Effector CD8-positive, alpha-beta T cell (primary cell): ENCODE measurements around the gene PIGU.
"Not testable (repeated sequence)": the region's sequence is repeated elsewhere in the genome, so short reads cannot be mapped to it uniquely, and the experiment has no call there.

Experiments used
- DNase-seq: peaks from one replicate; lab custom pipeline; 2025; lab: John Stamatoyannopoulos, UW

The PIGU gene

DNA sequence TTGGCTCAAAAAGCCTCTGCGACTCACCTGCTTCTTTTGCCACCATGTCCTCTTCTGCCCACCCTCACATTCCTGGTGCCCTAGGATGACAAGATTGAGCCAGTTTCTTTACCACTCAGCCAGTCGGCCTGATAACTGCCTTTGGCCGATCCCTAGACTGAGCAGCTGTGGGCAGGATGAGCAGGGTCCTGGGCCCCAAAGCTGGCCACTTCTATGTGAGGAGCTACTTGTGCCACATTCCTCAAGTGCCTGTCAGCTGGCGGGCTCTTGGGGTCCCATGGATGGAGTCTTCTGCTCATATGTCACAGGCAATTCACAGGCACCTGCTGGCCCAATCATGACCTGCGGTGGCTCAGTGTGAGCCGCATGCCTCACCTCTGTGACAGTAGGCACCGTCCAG, 144.1 kb downstream of the PIGU start:
- no peak for DNase-seq

DNA sequence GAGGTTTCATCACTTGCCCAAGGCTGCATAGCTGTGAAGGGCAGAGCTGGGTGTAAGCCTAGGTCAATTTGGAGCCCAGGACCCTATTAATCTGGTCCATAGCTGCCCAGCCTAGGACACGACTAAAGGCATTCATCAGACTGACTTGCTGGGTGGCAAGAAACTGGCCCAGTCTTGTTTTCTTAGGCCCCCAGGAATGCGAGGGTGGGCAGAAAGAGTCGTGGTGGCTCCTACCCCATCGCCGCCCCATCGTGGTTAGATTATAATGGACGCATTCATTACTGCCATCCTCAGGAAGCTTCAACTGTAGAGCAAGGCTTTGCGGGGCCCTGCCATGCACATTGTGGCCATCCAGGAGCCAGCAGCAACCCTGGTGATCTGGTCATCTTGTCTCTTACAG, 144.6 kb downstream of the PIGU start:
- no peak for DNase-seq

DNA sequence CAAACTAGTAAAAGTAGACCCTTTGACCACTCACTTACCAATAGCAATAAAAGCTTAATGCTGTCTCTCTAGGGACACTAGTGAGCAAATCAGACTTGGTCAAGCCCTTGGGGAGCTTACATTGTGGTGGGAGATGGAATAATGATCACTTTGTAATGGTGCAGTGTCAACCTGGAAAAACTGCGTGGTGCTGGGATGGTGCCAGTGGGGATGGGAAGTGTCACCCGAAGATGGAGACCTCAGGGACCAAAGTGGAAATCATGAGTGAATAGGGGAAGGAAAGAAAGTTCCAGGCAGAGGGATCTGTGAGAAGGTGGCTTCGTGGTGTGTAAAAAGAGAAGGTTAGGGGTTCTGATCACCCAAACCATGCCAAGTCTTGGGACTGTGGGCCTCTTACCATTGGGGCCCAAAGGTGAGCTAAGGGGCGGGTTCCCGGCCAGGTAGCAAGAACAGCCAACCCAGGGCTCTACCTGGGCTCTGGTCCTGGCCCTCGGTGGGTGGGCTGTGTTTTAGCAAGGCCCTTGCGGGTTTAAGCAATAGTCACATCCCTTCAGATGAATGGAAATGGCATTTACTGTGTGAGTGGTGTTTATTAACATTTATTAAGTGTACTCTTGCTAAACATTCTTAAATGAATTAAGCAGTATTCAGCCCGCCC, 145.2 kb downstream of the PIGU start:
- no peak for DNase-seq

DNA sequence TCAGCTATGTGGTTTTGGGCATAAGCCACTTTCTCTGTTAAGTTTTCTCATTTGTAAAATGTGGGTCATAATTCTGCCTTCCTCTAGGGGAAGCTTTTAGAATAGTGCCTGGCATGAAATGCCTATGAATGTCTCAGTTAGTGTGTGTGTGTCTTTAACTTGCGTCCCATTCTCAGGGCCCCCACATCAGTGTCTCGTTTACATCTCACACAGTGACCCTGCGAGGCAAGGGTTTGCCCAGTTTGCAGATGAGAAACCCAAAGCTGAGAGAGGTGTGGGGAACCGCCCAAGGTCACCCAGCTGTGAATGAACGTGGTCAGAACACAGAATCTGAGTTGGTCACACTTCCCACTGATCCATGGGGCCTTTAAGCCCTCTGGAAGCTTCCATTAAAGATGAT, 146.6 kb downstream of the PIGU start:
- DNase-seq: no peak

DNA sequence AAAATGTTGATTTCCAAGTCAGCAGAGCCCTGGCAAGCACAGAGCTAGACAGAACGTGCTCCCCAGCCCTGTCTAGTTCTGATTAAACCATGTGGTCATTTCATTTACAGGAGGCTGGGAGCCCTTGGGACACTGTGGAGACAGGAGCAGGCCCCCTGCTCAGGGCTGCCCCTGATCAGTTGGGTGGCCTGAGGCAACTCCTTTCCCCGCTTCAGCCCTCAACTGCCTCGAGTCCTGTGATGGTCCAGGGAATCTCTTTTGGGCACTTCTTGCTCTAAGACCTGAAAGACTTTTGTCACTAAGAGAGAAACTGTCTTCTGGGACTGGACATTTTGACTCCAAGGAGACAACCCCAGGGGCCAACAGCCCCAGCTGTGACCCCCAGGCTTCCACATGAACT, 147.2 kb downstream of the PIGU start:
- no peak for DNase-seq

DNA sequence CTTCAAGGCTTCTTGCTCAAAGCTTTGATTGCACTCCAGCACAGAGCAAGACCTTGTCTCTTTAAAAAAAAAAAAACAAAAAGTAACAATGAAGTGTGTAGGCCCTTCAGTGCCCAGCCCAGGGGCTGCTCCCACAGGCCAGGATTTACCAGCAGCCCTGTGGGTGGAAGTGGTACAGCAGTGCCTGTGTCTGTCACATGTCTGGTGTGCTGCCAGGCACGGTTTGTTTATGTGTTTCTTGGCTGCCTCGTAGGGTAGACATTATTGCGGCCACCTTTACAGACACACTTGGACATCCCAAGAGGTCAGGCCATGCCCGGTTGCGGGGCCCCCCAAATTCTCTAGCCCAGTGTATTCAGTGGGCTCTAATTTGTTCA, 148.0 kb downstream of the PIGU start:
- no peak for DNase-seq

DNA sequence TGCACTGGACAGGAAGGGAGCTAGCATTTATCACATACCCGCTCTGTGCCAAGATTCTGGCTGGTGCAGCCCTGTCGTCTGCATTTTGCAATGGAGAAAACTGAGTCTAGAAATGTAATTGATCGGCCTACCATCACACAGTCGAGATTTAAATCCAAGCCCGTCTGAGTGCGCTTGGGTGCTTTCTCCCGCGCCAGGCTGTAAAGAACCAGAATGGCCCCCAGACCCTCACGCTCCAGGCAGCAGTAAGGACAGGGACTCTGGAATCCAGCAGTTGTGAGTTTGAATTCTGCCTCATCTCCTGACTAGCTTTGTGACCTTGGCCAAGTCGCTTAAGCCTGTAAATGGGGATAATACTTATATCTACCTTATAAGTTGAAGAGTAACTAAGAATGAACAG, 149.9 kb downstream of the PIGU start:
- no peak for DNase-seq

DNA sequence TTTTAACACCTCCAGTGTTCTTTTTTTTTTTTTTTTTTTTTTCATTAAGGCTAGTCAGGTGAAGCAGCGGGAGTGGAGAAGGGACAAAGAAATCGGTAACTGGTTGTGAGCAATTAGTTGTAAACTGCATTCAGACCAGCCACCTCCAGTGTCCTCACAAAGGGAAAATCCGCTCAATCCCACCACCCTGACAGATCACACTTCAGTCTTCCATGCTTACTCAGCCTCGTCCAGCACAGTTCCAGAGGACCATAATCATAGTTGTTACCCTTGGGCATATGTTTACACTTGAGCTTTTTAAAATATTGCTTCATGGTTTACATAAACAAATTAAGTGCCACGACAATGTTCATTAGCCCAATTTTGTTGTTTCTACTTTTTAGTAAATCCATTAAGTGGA, 150.4 kb downstream of the PIGU start:
- no peak for DNase-seq

DNA sequence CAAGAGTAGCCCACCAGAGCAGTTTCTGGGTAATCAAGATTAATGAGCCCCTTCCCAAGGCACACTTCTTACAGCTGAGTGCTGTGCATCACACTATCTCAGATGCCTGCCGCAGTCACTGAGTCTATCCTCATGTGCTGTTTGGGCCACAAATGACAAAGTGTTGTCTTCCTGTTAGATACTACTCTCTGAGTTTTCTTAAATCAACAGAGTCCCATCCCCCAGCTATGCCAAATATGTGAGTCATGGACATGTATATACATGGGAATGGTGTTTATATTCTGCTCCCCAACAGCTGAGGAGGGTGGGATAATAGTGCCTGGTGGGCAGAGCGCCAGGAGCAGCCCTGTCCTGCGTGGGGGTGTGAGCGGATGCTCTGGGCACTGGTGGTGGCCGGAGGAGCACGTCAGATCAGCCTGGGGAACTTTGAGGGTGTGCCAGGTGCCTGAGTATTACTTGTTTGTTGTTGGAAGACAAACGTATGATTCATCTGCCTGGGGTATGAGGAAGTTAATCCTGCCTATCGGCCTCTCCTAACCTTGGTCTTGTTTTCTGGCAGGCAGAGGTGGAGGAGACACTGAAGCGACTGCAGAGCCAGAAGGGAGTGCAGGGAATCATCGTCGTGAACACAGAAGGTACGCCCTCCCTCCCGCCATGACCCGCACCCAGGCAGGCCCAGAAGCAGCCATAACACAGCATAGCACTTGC, 151.0 kb downstream of the PIGU start:
- DNase-seq: no peak

DNA sequence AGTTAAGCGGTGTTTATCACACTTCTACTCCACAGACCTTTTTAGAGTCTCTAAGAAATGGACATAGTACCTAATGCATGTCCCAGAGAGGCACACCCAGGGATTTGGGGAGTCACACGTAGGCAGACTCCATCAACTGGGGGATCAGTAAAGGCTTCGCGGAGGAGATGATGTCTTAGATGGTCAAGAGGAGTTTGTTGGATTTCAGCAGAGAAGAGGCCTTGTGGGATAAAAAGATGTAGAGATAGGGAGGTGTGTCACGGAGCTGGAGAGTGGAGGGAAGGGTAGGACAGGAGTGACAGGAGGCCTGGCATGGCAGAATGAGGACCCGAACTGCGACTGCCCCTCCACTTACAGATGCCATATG, 151.6 kb downstream of the PIGU start:
- no peak for DNase-seq

DNA sequence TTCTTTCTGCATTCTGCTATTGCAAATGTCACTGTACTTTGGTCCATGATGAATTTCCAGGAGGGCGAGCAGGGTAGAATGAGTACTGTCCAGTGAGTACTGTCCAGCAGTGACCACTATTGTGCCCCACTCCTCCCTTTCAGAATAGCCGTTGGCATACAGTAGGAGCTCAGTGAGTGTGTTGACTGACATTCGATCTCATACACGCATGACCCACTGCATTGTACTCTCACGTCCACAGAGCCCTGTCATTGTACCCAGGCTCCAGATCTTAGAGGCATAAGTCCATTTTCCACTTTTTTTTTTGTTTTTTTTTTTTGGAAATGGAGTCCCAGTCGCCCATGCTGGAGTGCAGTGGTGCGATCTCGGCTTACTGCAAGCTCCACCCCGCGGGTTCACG, 152.5 kb downstream of the PIGU start:
- DNase-seq: no peak

DNA sequence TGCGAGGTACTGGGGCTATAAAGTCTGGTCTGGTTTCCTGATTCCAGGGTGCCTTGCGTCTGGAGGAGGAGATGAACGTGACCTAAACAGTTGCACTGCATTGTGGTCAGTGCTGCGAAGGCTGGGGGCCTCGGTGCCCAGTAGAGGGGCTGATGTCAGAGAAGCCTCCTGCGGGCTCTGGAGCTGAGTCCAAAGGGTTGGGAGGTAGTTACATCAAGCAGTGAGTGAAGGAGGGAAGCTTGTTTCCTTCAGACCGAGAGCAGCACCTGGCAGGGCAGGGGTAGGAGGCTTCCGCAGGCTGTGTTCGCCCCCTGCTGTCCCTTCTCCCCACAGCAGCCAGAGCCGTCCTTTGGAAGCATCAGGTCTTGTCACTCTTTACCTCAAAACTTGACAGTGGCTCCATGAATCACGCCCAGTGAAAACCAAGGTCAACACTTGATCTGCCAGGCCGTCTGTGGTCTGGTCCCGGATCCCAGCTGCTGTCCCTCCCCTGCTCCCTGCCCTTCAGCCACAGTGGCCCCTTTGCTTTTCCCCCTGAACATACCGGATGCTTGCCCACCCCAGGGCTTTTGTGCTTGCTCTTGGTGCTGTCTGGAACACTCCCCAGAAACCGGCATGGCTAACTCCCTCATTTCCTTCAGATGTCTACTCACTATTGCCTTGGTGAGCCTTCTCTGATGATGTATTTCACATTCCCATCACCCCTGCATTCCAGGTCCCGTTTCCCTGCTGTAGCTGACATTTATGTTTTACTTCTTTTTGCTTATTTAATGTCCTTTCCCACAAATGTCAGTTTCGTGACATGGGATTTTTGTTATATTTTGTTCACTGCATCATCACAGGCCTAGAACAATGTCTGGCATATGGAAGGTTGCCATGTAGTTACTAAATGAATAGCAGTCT, 153.7 kb downstream of the PIGU start:
- DNase-seq: peak; percentile 8

DNA sequence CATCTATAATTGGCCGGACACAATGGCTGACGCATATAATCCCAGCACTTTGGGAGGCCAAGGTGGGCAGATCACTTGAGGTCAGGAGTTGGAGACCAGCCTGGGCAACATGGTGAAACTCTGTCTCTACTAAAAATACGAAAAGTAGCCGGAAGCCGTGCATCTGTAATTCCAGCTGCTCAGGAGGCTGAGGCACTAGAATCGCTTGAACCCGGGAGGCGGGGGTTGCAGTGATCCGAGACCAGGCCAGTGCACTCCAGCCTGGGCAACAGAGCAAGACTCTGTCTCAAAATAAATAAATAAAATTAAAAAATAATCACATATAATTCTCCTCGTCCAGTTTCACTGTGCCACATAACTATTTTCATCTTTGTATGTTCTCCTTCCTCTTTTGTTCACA, 157.1 kb downstream of the PIGU start:
- DNase-seq: not testable (repeated sequence)

DNA sequence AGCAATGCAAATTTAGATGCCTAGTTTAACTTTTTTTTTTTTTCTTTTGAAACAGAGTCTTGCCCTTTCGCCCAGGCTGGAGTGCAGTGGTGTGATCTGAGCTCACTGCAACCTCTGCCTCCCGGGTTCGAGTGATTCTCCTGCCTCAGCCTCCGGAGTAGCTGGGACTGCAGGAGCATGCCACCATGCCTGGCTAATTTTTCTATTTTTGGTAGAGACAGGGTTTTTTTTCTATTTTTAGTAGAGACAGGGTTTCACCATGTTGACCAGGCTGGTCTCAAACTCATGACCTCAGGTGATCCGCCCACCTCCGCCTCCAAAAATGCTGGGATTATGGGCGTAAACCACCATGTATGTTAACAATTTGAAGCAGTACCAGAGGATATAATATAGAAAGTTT, 158.0 kb downstream of the PIGU start:
- DNase-seq: not testable (repeated sequence)

DNA sequence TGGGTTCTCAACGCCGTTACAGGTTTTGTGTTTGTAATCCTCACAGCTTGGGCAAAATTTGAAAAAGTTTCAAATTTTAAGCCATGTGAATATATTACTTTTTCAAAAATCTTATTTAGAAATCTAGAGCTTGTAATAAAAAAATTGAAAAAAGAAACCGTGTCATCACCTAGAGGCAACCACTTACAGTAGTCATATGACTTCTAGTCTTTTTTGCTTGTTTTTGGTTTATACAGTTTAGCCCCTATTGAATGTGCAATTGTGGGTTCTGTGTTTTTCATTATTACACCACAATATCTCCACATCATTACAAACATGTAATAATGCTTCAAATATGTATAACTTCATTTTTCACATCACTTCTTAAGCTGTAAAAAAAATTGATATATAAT, 159.8 kb downstream of the PIGU start:
- DNase-seq: no peak

DNA sequence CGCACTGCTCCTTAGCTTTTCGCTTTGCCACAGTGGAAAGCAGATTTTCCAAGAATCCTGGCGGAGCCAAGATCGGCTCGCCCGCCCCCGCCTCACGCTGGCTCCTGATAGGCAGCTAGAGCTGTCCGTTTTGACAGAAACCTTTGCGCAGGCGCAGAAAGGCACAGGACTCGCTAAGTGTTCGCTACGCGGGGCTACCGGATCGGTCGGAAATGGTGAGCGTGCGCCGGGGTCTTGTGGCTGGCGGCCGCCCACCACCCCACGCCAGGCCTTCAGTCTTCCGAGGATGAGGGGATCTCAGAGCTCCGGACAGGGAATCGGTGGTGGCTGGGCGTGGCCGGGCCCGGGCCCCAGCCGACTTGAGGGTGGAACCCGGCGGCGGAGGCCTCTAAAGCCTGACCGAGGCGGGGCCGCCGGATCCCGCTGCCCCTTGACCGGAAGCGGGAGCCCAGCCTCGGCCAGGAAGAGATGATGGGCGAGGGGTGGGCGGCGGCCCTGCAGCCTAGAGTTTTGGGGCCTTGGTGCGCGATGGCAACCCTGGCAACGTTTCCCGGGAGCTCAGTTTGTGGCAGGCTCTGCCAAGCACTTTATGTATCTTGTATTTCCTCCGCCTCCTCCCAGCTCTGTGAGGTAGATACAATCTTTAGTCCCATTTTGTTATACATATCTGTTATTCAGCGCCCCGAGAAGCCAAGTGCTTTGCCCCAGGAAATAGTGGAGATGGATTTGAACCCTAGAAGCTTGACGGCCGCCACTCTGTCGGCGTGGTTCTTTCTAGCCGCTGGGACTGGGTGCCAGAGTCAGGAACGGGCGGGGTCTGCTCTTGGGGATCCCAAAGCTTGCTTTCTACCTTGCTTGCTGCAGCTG, 160.4 kb downstream of the PIGU start, which contains the start of gene DYNLRB1:
TSS of gene DYNLRB1 (plus strand) at position 176 of the 867 bp plus-strand sequence. CDS start at position 213, 37 bp downstream.
- DNase-seq: peak; percentile 95

DNA sequence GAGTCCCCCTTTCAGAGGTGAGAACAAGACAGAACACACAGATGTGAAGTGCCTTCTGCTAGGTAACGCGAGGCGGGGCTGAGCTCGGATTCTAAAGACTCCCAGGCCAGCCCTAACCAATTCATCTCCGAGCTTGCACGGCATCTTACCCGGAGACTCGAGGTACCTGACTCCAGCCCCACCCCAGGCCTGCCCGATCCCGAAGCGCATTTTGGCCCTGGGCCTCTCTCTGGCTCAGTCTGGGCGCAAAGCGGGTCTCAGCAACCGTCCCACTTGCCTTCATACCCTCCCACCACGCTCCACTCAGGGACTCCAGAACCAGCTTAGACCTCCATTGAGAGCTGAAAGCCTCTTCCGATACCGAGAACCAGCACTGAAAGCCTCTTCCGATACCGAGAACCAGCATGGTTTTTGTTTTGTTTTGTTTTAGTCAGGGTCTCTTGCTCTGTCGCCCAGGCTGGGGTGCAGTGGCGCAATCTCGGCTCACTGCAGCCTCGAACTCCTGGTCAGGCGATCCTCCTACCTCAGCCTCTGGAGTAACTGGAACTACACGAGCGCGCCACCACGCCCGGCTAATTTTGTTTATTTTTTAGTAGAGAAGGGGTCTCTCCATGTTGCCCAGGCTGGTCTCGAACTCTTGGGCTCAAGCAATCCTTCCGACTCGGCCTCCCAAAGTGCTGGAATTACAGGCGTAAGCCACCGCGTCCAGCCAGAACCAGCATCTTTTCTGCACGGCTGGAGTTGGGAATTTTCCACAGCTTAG, 161.2 kb downstream of the PIGU start:
- peak; percentile 50 for DNase-seq

DNA sequence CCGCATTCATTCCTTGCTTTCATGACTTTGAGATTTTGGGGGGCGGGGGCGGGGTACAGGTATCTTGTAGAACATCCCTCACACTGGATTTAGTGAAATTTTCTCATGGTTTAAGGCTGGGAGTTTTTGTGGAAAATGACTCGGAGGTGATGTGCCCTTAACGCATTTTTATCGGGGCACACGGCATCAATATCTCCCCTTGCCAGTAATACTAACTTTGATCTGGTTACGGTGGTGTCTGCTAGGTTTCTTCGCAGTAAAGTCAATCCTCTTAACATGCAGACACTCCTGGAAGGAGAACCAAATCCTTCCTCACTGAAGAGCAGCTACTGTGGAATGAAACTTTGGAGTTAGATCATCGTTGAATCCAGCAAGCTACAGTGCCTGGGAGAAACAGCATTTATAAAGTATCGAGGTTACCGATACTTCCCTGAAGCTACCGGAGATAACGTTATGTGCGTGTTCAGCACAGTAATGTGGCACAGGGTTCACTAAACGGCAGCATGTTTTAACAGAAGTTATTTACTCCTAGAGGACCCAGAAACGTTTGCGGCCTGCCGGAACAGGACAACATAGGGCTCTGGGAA, 161.9 kb downstream of the PIGU start:
- no peak for DNase-seq

DNA sequence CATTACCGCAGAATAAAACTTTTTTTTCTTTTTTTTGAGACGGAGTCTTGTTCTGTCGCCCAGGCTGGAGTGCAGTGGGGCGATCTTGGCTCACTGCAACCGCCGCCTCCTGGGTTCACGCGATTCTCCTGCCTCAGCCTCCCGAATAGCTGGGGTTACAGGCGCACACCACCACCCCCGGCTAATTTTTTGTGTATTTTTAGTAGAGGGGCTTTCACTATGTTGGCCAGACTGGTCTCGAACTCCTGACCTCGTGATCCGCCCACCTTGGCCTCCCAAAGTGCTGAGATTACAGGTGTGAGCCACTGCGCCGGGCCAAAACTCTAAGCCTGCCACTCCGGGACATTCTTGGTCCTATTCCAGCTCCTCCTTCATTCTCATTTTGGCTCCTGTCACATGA, 162.9 kb downstream of the PIGU start:
- DNase-seq: not testable (repeated sequence)

DNA sequence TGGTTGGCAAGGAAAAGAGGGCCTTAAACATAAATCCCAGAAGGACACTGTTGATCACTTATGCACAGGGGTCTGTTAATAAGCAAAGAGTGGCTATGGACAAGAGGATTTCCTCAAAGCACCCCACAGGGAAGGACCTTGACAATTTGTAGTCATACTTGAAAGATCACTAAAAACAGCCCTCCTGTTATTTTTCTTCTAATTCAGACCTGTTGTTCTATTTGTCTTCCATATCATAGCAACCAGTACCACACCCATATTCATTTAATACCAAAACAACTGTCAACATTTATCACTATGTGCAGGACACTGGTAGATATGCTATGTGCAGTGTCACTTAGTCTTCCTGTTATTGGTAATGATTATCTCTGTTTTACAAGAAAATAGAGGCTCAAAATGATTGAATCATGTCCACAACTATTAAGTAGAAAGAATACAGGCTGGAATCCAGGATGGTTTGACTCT, 163.9 kb downstream of the PIGU start:
- DNase-seq: no peak
